Neural cell (in vitro differentiated cells): Measurements from ENCODE around the gene PLBD1. TPM values are rescaled to one million over a fixed set of nuclear protein-coding genes. Genes with fewer than 3 reads are reported as not detected.

Source experiments
- H2AFZ ChIP-seq: fragments of 200-600, 300-800 bp; sonication (generic), shearing (Covaris generic); 2 replicates; pipeline ENCODE4 v1.6.0; 2014; ENCODE audit warnings: low read depth, mild to moderate bottlenecking, antibody characterized with exemption, low read length, moderate library complexity
- H3F3A ChIP-seq: fragments of 200-600 bp; shearing (Covaris generic); 2 replicates; pipeline ENCODE4 v1.6.1; 2016; ENCODE audit warnings: mild to moderate bottlenecking, moderate library complexity, mixed read lengths, antibody characterized with exemption, low read length; ENCODE audit not compliant: insufficient read depth, poor library complexity, severe bottlenecking
- H3K27ac ChIP-seq: fragments of 200-600, 300-800 bp; sonication (generic), shearing (Covaris generic); 2 replicates; pipeline ENCODE4 v1.5.1; 2014; ENCODE audit warnings: mild to moderate bottlenecking, low read length, moderate library complexity
- H3K27me3 ChIP-seq: fragments of 300-800, 200-600 bp; sonication (generic), shearing (Covaris generic); 2 replicates; pipeline ENCODE4 v1.6.0; 2014; ENCODE audit warnings: mild to moderate bottlenecking, low read depth, low read length, moderate library complexity; ENCODE audit not compliant: insufficient read depth
- H3K36me3 ChIP-seq: fragments of 300-800, 200-600 bp; sonication (generic), shearing (Covaris generic); 2 replicates; pipeline ENCODE4 v1.5.1; 2014; ENCODE audit warnings: mild to moderate bottlenecking, antibody characterized with exemption, low read length, moderate library complexity; ENCODE audit not compliant: insufficient read depth
- H3K4me2 ChIP-seq: fragments of 300-800, 200-600 bp; sonication (generic), shearing (Covaris generic); 2 replicates; pipeline ENCODE4 v1.6.0; 2014; ENCODE audit warnings: mild to moderate bottlenecking, low read length
- H3K4me3 ChIP-seq: fragments of 300-800, 200-600 bp; sonication (generic), shearing (Covaris generic); 2 replicates; pipeline ENCODE4 v1.5.1; 2014; ENCODE audit warnings: mild to moderate bottlenecking, low read length, moderate library complexity
- H3K79me2 ChIP-seq: fragments of 200-600 bp; shearing (Covaris generic); replicated peaks from 2 replicates; pipeline ENCODE4 v1.6.0; 2014; ENCODE audit warnings: mild to moderate bottlenecking, low read length, moderate library complexity; ENCODE audit not compliant: insufficient read depth
- H3K9ac ChIP-seq: fragments of 300-800, 200-600 bp; sonication (generic), shearing (Covaris generic); 2 replicates; pipeline ENCODE4 v1.6.1; 2016; ENCODE audit warnings: mild to moderate bottlenecking, low read length, mixed read lengths
- H3K9me2 ChIP-seq: fragments of 200-600 bp; shearing (Covaris generic); 2 replicates; pipeline ENCODE4 v1.6.1; 2016; ENCODE audit warnings: mild to moderate bottlenecking, low read length, mixed read lengths; ENCODE audit not compliant: insufficient read depth
- H3K9me3 ChIP-seq: fragments of 200-600, 300-800 bp; sonication (generic), shearing (Covaris generic); 2 replicates; pipeline ENCODE4 v1.6.1; 2016; ENCODE audit warnings: mild to moderate bottlenecking, mixed run types, low read length, moderate library complexity, mixed read lengths
- H4K20me1 ChIP-seq: fragments of 200-600 bp; shearing (Covaris generic); 2 replicates; pipeline ENCODE4 v1.6.1; 2016; ENCODE audit warnings: mild to moderate bottlenecking, mixed run types; ENCODE audit not compliant: insufficient read depth
- EP300 ChIP-seq: fragments of 450-650 bp; conservative IDR thresholded peaks from 2 replicates; pipeline ENCODE4 v1.6.1; 2014; ENCODE audit warnings: antibody characterized with exemption, mild to moderate bottlenecking, moderate library complexity; ENCODE audit not compliant: poor library complexity, severe bottlenecking
- EZH2 ChIP-seq: fragments of 200-600, 300-800 bp; shearing (Covaris generic), sonication (generic); IDR thresholded peaks from 2 replicates; pipeline ENCODE4 v1.6.1; 2014; ENCODE audit warnings: antibody characterized with exemption, low read length, borderline replicate concordance, mild to moderate bottlenecking; ENCODE audit not compliant: insufficient read depth, poor library complexity, severe bottlenecking
- MXI1 ChIP-seq: fragments of 450-650 bp; conservative IDR thresholded peaks from 2 replicates; pipeline ENCODE4 v1.6.1; 2014; ENCODE audit warnings: antibody characterized with exemption, mild to moderate bottlenecking; ENCODE audit not compliant: poor library complexity, severe bottlenecking
- POLR2AphosphoS5 ChIP-seq: IDR thresholded peaks from 2 replicates; pipeline ENCODE4 v1.6.1; 2012
- RAD21 ChIP-seq: fragments of 450-650 bp; conservative IDR thresholded peaks from 2 replicates; pipeline ENCODE4 v1.6.1; 2014; ENCODE audit warnings: antibody characterized with exemption, mild to moderate bottlenecking, moderate library complexity
- SMC3 ChIP-seq: fragments of 450-650 bp; conservative IDR thresholded peaks from 2 replicates; pipeline ENCODE4 v1.6.1; 2014; ENCODE audit warnings: antibody characterized with exemption, mild to moderate bottlenecking, moderate library complexity; ENCODE audit not compliant: poor library complexity
- TAF1 ChIP-seq: IDR thresholded peaks from 2 replicates; pipeline ENCODE4 v1.6.1; 2012; ENCODE audit warnings: low read depth
- polyA plus RNA-seq: library from polyadenylated mRNA; depleted of rRNA; stranded (reverse); fragments of >200 nt; gene quantifications from 2 replicates; pipeline ENCODE4 v1.2.3, GENCODE V29; 2014
- TF ChIP-seq, protein P1 (sequence below): fragments of 450-650 bp; IDR thresholded peaks from 2 replicates; pipeline ENCODE4 v1.5.1; 2014; ENCODE audit warnings: antibody characterized with exemption, mild to moderate bottlenecking, moderate library complexity; ENCODE audit not compliant: poor library complexity, severe bottlenecking
- TF ChIP-seq, protein P2 (sequence below): IDR thresholded peaks from 2 replicates; pipeline ENCODE4 v1.6.1; 2012; ENCODE audit warnings: borderline replicate concordance

Gene PLBD1
- polyA plus RNA-seq, 1 donor from 2014 or later, result not detected

DNA sequence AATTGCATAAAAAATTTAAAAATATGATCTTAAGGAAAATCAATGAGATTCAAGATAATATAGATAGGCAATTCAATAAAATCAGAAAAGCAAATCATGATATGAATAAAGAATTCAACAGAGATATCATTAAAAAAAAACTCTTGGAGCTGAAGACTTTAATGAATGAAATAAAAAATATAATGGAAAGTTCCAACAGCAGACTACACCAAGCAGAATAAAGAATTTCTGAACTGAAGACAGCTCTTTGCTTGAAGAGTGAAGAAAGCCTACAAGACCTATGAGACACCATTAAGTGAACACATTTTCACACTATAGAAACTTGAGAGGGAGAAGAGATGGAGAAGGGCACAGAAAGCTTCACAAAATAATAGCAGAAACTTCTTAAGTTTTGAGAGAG, 45.9 kb downstream of the PLBD1 start:
- no peak overlapping the region for H3K9ac ChIP-seq
- no peaks in the 10 kb centered on the region for H3F3A ChIP-seq
- no peak overlapping the region for H3K4me2 ChIP-seq
- TF ChIP-seq SMC3 (no peak), RAD21 (no peak), MXI1 (no peak), TAF1 (no peak)
- TF ChIP-seq, protein P1, sequence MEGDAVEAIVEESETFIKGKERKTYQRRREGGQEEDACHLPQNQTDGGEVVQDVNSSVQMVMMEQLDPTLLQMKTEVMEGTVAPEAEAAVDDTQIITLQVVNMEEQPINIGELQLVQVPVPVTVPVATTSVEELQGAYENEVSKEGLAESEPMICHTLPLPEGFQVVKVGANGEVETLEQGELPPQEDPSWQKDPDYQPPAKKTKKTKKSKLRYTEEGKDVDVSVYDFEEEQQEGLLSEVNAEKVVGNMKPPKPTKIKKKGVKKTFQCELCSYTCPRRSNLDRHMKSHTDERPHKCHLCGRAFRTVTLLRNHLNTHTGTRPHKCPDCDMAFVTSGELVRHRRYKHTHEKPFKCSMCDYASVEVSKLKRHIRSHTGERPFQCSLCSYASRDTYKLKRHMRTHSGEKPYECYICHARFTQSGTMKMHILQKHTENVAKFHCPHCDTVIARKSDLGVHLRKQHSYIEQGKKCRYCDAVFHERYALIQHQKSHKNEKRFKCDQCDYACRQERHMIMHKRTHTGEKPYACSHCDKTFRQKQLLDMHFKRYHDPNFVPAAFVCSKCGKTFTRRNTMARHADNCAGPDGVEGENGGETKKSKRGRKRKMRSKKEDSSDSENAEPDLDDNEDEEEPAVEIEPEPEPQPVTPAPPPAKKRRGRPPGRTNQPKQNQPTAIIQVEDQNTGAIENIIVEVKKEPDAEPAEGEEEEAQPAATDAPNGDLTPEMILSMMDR, result no peak
- no peaks in the 10 kb centered on the region for H3K9me2 ChIP-seq
- H2AFZ ChIP-seq, result no peak overlapping the region
- no peak overlapping the region for H3K4me3 ChIP-seq
- no peaks in the 10 kb centered on the region for H3K79me2 ChIP-seq
- H3K9me3 ChIP-seq, result peaks cover 5% of the 10 kb centered on the region
- no peaks in the 10 kb centered on the region for H3K36me3 ChIP-seq
- no peak overlapping the region for H3K27ac ChIP-seq
- H3K27me3 ChIP-seq, result no peaks in the 10 kb centered on the region
- H4K20me1 ChIP-seq, result no peaks in the 10 kb centered on the region

DNA sequence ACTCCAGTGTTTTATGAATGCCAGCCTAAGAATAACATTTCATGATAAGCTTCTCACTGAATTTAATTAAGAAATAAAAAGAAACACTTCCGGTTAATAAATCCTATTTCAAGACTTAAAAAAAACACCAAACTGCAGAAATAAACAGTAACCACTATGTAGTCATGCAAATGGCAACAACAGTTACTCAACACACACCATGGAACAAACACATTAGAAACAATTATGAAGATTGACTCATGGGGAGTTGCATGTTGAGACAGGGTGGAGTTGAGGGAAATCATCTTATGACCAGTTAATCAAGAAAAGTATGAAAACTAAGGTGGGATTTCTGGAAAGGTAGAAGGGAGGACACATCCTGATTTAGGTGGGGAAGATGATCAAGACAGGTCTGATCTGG, 52.7 kb downstream of the PLBD1 start:
- no peaks in the 10 kb centered on the region for H3K27me3 ChIP-seq
- H2AFZ ChIP-seq, result no peak overlapping the region
- H3K4me2 ChIP-seq, result no peak overlapping the region
- no peak overlapping the region for H3K9ac ChIP-seq
- no peaks in the 10 kb centered on the region for H3K79me2 ChIP-seq
- H3K9me2 ChIP-seq, result no peaks in the 10 kb centered on the region
- H3F3A ChIP-seq, result no peaks in the 10 kb centered on the region
- H3K27ac ChIP-seq, result no peak overlapping the region
- TF ChIP-seq MXI1 (no peak), RAD21 (no peak), POLR2AphosphoS5 (no peak), EZH2 (no peak), SMC3 (no peak), EP300 (no peak), TAF1 (no peak)
- TF ChIP-seq, protein P2, sequence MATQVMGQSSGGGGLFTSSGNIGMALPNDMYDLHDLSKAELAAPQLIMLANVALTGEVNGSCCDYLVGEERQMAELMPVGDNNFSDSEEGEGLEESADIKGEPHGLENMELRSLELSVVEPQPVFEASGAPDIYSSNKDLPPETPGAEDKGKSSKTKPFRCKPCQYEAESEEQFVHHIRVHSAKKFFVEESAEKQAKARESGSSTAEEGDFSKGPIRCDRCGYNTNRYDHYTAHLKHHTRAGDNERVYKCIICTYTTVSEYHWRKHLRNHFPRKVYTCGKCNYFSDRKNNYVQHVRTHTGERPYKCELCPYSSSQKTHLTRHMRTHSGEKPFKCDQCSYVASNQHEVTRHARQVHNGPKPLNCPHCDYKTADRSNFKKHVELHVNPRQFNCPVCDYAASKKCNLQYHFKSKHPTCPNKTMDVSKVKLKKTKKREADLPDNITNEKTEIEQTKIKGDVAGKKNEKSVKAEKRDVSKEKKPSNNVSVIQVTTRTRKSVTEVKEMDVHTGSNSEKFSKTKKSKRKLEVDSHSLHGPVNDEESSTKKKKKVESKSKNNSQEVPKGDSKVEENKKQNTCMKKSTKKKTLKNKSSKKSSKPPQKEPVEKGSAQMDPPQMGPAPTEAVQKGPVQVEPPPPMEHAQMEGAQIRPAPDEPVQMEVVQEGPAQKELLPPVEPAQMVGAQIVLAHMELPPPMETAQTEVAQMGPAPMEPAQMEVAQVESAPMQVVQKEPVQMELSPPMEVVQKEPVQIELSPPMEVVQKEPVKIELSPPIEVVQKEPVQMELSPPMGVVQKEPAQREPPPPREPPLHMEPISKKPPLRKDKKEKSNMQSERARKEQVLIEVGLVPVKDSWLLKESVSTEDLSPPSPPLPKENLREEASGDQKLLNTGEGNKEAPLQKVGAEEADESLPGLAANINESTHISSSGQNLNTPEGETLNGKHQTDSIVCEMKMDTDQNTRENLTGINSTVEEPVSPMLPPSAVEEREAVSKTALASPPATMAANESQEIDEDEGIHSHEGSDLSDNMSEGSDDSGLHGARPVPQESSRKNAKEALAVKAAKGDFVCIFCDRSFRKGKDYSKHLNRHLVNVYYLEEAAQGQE, result no peak
- TF ChIP-seq, protein P1, result no peak
- H3K9me3 ChIP-seq, result no peaks in the 10 kb centered on the region
- H3K4me3 ChIP-seq, result no peak overlapping the region
- H3K36me3 ChIP-seq, result no peaks in the 10 kb centered on the region
- H4K20me1 ChIP-seq, result no peaks in the 10 kb centered on the region
